OCI-M2 (cell line): Measurements from ENCODE around the gene CDAN1.
"Not testable (repeated sequence)": the region's sequence is repeated elsewhere in the genome, so short reads cannot be mapped to it uniquely, and the experiment has no call there.

Source experiments
- DNase-seq: peaks from one replicate; lab custom pipeline; 2025; ENCODE audit not compliant: unreplicated experiment; lab: John Stamatoyannopoulos, UW

CDAN1 gene, protein sequence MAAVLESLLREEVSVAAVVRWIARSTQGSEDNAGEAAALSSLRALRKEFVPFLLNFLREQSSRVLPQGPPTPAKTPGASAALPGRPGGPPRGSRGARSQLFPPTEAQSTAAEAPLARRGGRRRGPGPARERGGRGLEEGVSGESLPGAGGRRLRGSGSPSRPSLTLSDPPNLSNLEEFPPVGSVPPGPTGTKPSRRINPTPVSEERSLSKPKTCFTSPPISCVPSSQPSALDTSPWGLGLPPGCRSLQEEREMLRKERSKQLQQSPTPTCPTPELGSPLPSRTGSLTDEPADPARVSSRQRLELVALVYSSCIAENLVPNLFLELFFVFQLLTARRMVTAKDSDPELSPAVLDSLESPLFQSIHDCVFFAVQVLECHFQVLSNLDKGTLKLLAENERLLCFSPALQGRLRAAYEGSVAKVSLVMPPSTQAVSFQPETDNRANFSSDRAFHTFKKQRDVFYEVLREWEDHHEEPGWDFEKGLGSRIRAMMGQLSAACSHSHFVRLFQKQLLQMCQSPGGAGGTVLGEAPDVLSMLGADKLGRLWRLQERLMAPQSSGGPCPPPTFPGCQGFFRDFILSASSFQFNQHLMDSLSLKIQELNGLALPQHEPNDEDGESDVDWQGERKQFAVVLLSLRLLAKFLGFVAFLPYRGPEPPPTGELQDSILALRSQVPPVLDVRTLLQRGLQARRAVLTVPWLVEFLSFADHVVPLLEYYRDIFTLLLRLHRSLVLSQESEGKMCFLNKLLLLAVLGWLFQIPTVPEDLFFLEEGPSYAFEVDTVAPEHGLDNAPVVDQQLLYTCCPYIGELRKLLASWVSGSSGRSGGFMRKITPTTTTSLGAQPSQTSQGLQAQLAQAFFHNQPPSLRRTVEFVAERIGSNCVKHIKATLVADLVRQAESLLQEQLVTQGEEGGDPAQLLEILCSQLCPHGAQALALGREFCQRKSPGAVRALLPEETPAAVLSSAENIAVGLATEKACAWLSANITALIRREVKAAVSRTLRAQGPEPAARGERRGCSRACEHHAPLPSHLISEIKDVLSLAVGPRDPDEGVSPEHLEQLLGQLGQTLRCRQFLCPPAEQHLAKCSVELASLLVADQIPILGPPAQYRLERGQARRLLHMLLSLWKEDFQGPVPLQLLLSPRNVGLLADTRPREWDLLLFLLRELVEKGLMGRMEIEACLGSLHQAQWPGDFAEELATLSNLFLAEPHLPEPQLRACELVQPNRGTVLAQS

DNA sequence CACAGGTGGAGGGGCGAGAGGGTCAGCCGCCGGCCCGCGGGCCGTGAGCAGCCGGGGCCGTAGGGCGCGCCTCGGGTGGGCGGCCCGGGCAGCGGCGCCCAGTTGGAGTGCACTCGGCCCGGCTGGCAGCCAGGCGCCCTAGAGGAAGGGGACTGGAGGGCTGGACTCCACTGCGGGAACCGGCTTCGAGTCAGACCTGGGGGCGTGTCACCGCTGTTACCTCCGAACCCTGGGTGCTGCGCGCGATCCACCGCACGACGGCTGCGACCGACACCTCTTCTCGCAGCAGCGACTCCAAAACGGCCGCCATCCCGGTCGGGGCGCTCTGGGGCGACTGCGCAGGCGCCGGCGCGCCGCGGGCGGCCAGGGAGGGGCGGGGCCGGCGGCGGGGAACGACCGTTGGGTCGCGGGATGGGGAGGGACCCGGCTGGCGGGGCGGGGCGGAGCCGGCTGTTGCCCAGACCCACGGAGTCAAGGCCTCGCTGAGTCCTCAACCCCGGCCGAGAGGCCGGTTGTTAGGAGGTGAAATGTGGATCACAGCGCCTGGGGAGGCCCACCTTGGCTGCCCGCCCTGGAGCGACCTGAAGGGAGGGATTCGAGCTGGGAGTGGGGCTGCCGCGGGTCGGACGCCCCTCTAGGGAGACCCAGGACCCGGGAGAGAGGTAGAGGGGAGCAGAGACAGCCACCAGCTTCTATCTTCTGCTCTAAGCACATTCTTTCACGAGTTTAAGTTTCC, at the start of gene CDAN1:
TSS of gene CDAN1 (minus strand) at position 336 of the 736 bp plus-strand sequence. CDS start at position 310, 26 bp downstream.
- DNase-seq = no peak

DNA sequence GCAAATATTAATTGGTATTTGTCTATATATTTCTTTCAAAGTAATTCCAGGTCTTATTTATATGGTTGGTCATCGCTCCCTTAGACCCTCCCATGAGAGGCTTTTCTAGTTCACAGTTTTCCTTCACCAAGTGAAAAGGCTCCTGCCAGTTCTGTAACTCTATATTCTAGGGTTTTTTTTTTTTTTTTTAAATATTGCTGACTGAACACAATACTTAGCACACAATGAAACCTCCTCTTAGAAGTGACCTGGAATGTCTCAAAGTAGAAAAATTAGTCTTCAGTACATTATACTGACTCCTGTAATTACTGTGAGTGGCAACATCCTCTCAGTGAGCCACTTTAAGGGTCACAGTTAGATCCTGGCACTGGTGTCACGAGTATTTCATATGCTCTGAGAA, 48.6 kb upstream of the CDAN1 start:
- DNase-seq = no peak

DNA sequence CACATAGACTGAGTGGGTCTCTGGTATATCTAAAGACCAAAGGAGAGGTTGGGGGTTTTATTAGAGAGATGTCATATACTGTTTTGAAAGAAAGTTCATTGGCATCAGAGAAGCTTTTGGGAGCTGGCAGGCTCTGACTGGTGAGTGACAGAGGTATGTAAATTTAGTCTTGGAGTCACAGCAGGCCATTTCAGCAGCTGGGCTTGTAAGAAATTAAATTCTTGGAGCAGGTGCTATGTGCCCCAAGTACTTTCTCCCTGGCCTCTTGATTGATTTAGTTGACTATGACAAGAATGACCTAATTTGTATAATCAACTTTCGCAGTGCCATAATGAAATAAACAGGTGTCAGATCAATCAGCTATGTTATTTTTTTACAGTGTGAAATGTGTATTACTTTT, 47.8 kb upstream of the CDAN1 start:
- DNase-seq = no peak

DNA sequence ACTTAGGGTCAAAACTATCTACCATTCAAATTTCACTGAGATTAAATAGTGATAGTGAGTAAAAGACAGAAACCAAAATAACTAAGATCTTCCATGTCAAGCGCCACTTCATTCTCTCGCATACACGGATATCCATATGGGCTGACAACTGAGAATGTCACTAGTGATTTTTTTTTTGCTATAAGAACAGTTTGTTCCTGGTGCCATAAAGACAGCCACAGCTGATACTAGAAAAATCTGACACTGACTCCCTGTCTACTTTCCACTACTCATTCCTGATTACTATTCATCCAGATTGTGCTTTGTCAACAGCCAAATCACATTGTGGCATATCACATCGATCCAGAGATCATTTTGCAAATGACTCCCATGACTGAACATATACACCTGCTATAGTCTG, 45.8 kb upstream of the CDAN1 start:
- no peak for DNase-seq

DNA sequence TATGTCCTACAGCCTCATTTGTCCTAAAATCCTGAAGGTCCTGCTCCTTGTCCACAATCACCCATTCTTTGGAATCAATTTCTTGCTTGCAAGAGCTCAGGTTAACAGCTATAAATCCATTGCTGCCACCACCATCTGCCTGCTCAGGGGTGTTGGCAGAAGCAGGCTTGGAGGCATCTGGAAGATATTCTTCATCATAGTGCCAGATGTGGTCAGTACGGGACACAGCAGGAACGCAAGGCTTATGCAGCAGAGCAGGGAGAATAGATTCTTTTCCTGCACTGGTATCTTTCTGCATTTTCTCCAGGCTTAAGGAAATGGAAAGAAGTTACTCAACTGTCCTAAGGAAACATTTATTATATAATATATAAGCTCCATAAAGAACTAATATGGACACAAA, 38.5 kb upstream of the CDAN1 start:
- no peak for DNase-seq

DNA sequence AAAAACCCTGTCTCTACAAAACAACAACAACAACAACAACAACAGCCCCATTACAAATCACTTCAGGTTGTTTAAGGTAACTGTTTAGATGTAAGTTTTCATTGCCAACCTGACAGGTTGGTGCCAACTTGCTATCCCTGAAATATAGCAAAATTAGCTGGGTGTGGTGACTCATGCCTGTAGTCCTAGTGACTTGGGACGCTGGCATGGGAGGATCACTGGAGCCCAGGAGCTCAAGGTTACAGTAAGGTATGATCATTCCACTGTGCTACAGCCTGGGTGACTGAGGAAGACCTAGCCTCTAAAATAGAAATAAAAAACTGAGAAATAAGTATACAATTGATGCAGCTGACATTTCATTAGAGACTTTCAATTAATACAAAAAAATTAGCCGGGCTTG, 36.0 kb upstream of the CDAN1 start:
- no peak for DNase-seq

DNA sequence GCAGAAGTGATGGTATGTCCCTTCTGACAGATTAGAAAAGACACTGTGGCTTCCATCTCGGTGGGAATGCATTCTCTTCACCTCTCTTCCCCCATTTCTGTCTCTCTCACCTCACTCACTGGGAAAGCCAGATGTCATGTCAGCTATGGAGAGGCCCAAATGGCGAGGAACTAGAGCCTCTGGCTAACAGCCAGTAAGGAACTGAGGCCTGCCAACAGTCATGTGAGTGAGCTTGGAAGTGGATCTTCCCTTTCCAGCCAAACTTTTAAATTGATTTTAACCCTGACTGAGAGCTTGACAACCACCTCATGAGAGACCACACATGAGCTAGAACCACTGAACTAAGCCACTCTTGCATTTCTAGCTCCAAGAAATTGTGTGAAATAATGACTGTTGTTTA, 35.2 kb upstream of the CDAN1 start:
- DNase-seq = no peak

DNA sequence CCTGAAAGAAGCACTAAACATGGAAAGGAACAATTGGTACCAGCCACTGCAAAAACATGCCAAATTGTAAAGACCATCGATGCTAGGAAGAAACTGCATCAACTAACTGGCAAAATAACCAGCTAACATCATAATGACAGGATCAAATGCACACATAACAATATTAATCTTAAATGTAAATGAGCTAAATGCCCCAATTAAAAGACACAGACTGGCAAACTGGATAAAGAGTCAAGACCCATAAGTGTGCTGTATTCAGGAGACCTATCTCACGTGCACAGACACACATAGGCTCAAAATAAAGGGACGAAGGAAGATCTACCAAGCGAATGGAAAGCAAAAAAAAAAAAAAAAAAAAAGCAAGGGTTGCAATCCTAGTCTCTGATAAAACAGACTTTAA, 29.2 kb upstream of the CDAN1 start:
- DNase-seq = not testable (repeated sequence)

DNA sequence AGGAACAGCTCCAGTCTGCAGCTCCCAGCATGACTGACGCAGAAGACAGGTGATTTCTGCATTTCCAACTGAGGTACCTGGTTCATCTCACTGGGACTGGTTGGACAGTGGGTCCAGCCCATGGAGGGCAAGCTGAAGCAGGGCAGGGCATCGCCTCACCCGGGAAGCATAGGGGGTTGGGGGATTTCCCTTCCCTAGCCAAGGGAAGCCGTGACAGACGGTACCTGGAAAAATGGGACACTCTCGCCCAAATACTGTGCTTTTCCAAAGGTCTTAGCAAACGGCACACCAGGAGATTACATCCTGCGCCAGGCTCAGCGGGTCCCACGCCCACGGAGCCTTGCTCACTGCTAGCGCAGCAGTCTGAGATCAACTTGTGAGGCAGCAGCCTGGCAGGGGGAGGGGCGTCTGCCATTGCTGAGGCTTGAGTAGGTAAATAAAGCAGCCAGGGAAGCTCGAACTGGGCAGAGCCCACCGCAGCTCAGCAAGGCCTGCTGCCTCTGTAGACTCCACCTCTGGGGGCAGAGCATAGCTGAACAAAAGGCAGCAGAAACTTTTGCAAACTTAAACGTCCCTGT, 27.3 kb upstream of the CDAN1 start:
- not testable (repeated sequence) for DNase-seq

DNA sequence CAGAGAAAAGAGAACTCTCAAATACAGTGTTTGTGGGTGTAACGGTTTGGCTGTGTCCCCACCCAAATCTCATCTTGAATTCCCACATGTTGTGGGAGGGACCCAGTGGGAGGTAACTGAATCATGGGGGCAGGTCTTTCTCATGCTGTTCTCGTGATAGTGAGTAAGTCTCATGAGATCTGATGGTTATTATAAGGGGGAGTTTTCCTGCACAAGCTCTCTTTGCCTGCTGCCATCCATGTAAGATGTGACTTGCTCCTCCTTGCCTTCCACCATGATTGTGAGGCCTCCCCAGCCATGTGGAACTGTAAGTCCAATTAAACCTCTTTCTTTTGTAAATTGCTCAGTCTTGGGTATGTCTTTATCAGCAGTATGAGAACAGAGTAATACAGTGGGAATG, 24.9 kb upstream of the CDAN1 start:
- DNase-seq = not testable (repeated sequence)

DNA sequence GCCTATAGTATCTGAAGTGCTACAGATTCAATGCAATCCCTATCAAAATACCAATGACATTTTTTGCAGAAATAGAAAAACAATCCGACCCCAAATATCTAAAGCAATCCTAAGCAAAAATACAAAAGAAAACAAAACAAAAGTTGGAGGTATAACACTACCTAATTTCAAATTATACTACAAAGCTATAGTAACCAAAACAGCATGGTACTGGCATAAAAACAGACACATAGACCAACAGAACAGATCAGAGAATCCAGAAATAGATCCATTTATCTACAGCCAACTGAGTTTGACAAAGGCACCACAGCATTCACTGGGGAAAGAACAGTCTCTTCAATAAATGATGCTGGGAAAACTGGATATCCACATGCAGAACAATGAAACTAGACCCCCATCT, 23.8 kb upstream of the CDAN1 start:
- no peak for DNase-seq

DNA sequence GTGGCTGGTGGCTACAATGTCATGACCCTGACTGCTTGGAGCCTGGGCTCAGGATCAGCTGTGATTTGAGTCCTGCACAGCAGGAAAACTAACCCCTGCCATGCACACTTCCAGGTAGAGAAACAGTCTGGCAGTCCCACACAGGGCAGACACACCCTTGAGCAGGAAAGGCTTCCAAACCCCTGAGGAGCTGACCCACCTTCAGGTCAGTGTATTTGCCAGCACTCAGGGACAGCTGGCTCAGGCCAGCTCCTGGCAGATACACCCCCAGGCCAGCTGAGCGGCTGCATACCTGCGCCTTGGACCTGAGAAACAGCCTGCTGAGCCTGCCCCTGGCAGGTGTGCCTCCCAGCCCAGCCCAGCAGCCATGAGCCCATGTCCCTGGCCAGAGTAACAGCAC, 22.2 kb upstream of the CDAN1 start:
- DNase-seq = no peak

DNA sequence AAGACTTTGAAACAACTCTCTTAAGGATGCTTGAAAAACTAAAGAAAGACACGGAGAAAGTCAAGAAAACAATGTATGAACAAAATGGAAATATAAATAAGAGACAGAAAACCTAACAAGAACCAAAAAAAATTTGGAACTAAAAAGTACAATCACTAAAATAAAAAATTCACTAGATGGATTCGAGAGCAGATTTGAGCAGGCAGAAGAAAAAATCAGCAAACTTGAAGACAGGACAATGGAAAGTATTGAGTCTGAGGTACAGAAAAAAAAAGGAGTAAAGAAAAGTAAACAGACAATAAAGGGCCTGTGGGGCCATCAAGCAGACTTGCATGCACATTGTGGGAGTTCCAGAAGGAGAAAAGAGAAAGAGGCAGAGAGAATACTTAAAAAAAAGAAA, 13.4 kb upstream of the CDAN1 start:
- DNase-seq = no peak

DNA sequence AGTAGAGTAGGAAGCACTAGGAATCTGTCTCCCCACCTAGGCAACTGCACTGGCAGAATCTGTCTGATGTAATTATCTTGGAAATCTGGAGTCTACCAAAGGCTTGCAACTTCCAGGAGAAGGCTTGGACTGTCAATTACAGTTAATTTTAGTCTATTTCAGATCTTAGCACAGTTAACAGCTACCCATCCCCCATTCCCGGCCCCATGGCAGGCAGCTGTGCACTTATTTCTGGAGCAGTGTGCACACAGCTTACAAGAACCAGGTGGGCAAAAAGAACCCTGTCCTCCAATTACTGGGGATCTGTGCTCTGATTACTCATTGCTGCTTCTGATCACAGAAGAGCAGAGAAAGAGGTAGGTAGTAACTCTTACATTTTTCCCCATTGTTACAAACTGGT, 12.3 kb upstream of the CDAN1 start:
- no peak for DNase-seq

DNA sequence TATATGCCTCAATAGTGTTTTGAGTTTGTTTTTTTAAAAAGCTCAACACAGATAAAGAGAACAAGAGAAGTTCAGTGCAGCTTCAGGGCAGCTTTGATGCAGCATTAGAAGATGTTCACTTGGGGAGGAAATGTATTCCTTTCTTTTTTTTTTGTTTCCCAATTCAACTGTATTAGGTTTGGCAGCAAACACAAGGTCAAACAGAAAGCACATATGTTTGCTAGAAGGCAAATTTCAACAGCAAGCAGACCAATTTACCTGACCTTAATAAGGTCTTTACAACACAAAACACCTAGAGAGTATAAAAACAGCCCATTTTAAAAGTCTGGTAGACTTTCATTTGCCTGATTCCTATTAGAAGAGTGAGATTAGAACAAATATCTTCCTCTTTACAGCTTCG, 7.3 kb upstream of the CDAN1 start:
- no peak for DNase-seq

DNA sequence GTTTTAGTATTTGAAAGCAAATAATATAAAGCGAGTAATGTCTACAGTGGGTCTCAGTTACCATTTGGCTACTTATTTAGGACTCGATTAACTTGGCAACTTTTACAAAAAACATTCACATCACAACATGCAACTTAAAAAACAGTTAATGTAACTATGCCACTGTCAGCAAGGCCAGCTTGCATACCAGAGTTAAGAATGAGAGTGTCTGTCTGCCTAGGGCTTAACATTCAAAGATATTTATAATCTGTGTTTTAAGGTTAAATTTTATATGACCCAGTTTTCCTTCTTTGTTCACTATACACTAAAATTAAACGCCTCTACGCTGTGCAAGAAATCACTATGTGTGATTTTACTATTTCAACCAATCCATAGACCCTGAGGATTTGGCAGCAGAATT, 5.2 kb upstream of the CDAN1 start:
- DNase-seq = no peak

DNA sequence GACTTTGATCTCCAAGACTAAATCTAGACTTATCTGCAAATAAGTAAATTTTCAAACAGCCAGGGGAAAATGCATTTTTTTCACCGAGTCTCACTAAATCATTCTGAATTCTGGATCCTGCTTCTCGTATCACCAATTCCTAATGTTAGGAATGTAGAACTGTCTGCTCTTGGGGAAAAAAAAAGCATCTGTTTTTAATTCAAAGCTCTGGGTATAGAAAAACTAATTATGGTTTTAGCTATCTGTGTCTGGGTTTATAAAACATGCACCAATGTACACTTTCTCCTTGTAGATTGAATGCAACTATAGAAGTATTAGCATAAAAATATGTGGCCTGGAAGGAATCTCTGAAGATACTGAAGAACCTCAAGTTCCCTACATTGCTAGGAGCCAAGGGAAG, 4.8 kb upstream of the CDAN1 start:
- no peak for DNase-seq

DNA sequence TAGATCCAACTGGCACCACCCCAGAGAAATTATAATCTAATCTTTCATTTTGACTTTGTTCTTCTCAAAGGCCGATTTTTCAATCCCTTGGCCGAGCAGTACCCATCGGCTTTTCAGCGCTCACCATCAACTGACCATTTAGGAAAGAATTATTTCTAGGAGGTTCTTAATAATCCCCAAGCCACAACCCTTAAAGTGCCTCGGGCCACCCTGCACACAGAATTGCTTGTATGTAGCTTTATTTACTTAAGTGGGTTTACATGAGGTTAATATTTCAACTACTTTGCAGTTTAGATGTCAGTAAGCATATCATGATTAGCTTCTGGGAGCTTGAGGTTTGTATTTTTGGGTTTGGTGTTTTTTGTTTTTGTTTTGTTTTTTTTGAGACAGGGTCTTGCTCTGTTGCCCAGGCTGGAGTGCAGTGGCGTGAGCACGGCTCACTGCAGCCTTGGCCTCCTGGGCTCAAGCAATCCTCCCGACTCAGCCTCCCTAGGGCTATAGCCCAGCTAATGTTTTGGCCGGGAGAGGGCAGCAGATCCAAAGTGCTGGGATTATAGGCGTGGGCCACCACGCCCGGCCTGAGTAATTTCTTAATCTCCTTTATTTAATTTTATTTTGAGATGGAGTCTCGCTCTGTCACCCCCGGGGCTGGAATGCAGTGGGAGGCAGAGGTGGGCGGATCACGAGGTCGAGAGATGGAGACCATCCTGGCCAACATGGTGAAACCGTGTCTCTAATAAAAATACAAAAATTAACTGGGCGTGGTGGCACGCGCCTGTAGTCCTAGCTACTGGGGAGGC, 801 bp upstream of the CDAN1 start:
- no peak for DNase-seq

DNA sequence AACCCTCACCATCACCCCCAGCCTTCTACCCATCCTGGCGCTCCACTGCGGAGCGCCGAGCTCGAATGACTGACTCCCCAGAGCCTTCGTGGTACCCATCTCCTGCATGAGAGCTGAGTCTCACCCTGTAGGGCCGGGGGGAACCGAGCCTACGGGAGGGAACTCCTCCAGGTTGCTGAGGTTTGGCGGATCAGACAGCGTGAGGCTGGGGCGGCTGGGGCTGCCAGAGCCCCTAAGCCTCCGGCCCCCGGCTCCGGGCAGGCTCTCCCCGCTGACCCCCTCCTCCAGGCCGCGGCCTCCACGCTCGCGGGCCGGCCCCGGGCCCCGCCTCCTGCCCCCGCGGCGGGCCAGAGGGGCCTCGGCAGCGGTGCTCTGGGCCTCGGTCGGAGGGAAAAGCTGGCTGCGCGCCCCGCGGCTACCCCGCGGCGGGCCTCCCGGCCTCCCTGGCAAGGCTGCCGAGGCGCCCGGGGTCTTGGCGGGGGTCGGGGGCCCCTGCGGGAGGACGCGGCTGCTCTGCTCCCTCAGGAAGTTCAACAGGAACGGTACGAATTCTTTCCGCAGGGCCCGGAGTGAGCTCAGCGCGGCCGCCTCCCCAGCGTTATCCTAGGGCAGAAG, 643 bp downstream of the CDAN1 start:
- no peak for DNase-seq
